Endothelial cell of umbilical vein (primary cell): ENCODE results near the gene SORCS2. TPM values are rescaled to one million over a fixed set of nuclear protein-coding genes. Genes with fewer than 3 reads are reported as not detected.

Experiments used
- BruUV-seq: library from RNA; stranded (reverse); fragments of 400-500 nt; replicated peaks from 2 replicates; lab custom pipeline; 2021; lab: Mats Ljungman, UMichigan
- CTCF ChIA-PET: fragments of 300-600, 350-600 bp; sonication (Branson Sonifier 250); formaldehyde crosslinking; loops from one replicate; lab custom pipeline; 2021; ENCODE audit warnings: antibody characterized with exemption, inconsistent platforms; lab: Charles Lee
- POLR2A ChIA-PET: fragments of 300-600, 350-600 bp; sonication (Branson Sonifier 250); formaldehyde crosslinking; loops from one replicate; lab custom pipeline; 2021; ENCODE audit warnings: antibody characterized with exemption, inconsistent platforms; lab: Charles Lee
- DNase-seq: peaks from one replicate; pipeline ENCODE4 v3.0.0-alpha.2; 2011; ENCODE audit warnings: low read depth, low spot score
- FAIRE-seq: peaks from 2 replicates; lab custom pipeline; 2011; peaks lifted over from hg19 to GRCh38; lab: Jason Lieb, UNC
- H2AFZ ChIP-seq: 2 replicates; pipeline ENCODE4 v1.6.0; 2012; ENCODE audit warnings: low read depth, low read length, control low read depth, inconsistent platforms
- H3K27ac ChIP-seq: 2 replicates; pipeline ENCODE4 v1.5.1; 2011; ENCODE audit warnings: low read depth, mild to moderate bottlenecking, control low read depth, low read length, moderate library complexity; ENCODE audit not compliant: insufficient read depth
- H3K27me3 ChIP-seq, 2 experiments: 2 replicates each; pipeline versions ENCODE4 v1.6.0 to v1.6.1; 2011; ENCODE audit warnings: low read length in 2 of 2, mixed read lengths in 1 of 2; ENCODE audit not compliant: control insufficient read depth in 2 of 2, insufficient read depth in 2 of 2
- H3K36me3 ChIP-seq, 2 experiments: 2 replicates in 1 of 2; 3 replicates in 1 of 2; pipeline ENCODE4 v1.5.1; 2011; ENCODE audit warnings: low read length in 2 of 2, mild to moderate bottlenecking in 1 of 2, moderate library complexity in 1 of 2; ENCODE audit not compliant: control insufficient read depth in 2 of 2, insufficient read depth in 2 of 2; ENCODE audit errors: extremely low read depth in 1 of 2
- H3K4me1 ChIP-seq: 3 replicates; pipeline ENCODE4 v1.5.1; 2011; ENCODE audit warnings: mild to moderate bottlenecking, low read length; ENCODE audit not compliant: control insufficient read depth, insufficient read depth; ENCODE audit errors: extremely low read depth
- H3K4me2 ChIP-seq: 2 replicates; pipeline ENCODE4 v1.6.1; 2011; ENCODE audit warnings: low read length, control low read depth, mixed read lengths; ENCODE audit not compliant: insufficient read depth
- H3K4me3 ChIP-seq, 3 experiments: fragments of 200-600 bp in 1 of 3; sonication (generic), shearing (Covaris generic) in 1 of 3; replicated peaks in 1 of 3; 2 replicates each; pipeline ENCODE4 v1.5.1; 2011 to 2016; ENCODE audit warnings: control low read depth in 3 of 3, low read length in 3 of 3, mild to moderate bottlenecking in 2 of 3, inconsistent platforms in 1 of 3, low read depth in 1 of 3, moderate library complexity in 1 of 3; ENCODE audit not compliant: insufficient read depth in 1 of 3
- H3K79me2 ChIP-seq: 2 replicates; pipeline ENCODE4 v1.6.0; 2012; ENCODE audit warnings: low read length, inconsistent platforms; ENCODE audit not compliant: control insufficient read depth, insufficient read depth
- H3K9ac ChIP-seq: replicated peaks from 2 replicates; pipeline ENCODE3; 2011; ENCODE audit warnings: low read length, control low read depth; ENCODE audit not compliant: insufficient read depth; ENCODE audit errors: extremely low read depth
- H3K9me1 ChIP-seq: replicated peaks from 3 replicates; pipeline ENCODE4 v1.6.0; 2011; ENCODE audit warnings: mild to moderate bottlenecking, low read length; ENCODE audit not compliant: control insufficient read depth, insufficient read depth; ENCODE audit errors: extremely low read depth
- H3K9me3 ChIP-seq: replicated peaks from 2 replicates; pipeline ENCODE4 v1.5.1; 2012; ENCODE audit warnings: low read length, inconsistent platforms; ENCODE audit not compliant: control insufficient read depth, insufficient read depth
- H4K20me1 ChIP-seq: replicated peaks from 2 replicates; pipeline ENCODE3; 2011; ENCODE audit warnings: mild to moderate bottlenecking, low read length; ENCODE audit not compliant: control insufficient read depth, insufficient read depth; ENCODE audit errors: extremely low read depth
- EZH2 ChIP-seq: IDR thresholded peaks from 2 replicates; pipeline ENCODE4 v1.6.1; 2012; ENCODE audit warnings: borderline replicate concordance, low read depth, mild to moderate bottlenecking, moderate library complexity, low read length, inconsistent platforms; ENCODE audit not compliant: severe bottlenecking
- FOS ChIP-seq: IDR thresholded peaks from 2 replicates; pipeline ENCODE4 v1.6.1; 2011; ENCODE audit warnings: mild to moderate bottlenecking, low read length, moderate library complexity, borderline replicate concordance; ENCODE audit not compliant: insufficient read depth
- GATA2 ChIP-seq: IDR thresholded peaks from 2 replicates; pipeline ENCODE4 v1.7.0; 2011; ENCODE audit warnings: low read depth, mild to moderate bottlenecking, moderate library complexity, mixed read lengths, low read length; ENCODE audit not compliant: insufficient read length, insufficient read depth
- JUN ChIP-seq: IDR thresholded peaks from 2 replicates; pipeline ENCODE4 v1.6.1; 2011; ENCODE audit warnings: borderline replicate concordance, low read depth; ENCODE audit not compliant: insufficient read length, insufficient read depth
- MYC ChIP-seq: IDR thresholded peaks from one replicate; pipeline ENCODE4 v1.6.1; 2011; ENCODE audit warnings: mild to moderate bottlenecking, low read depth, low read length
- POLR2A ChIP-seq: IDR thresholded peaks from 2 replicates; pipeline ENCODE4 v1.6.1; 2012; ENCODE audit warnings: low read depth, mild to moderate bottlenecking, control low read depth, low read length
- POLR2AphosphoS5 ChIP-seq: IDR thresholded peaks from 2 replicates; pipeline ENCODE4 v1.6.1; 2012; ENCODE audit warnings: low read depth, mild to moderate bottlenecking, control low read depth, low read length, moderate library complexity; ENCODE audit not compliant: insufficient read depth
- dilution Hi-C: fragments of 300-500 bp; cut with MboI; formaldehyde crosslinking; loops from one replicate; pipeline ENCODE4 v1.15.0; 2019; ENCODE audit warnings: low sequenced_read_pairs; ENCODE audit not compliant: extremely low pct_ligation_motif_present
- intact Hi-C: fragments of 100-400 bp; cut with micrococcal nuclease; formaldehyde crosslinking; loops from one replicate; pipeline ENCODE4 v1.10.0; 2022
- polyA plus RNA-seq, 4 experiments: library from polyadenylated mRNA; depleted of rRNA in 3 of 4; stranded (reverse) in 3 of 4; unstranded in 1 of 4; fragments of >200 nt; gene quantifications; 2 replicates each; pipeline versions ENCODE4 v1.2.1 to v1.2.3, GENCODE V29; 2011 to 2012; ENCODE audit warnings: missing spikeins in 1 of 4
- total RNA-seq: library from RNA; stranded (reverse); gene quantifications from 2 replicates; pipeline ENCODE4 v1.2.3, GENCODE V29; 2021
- TF ChIP-seq, protein P1 (sequence below): IDR thresholded peaks from 2 replicates; pipeline ENCODE4 v1.6.1; 2011; ENCODE audit not compliant: insufficient read depth, insufficient read length
- TF ChIP-seq, protein P2 (sequence below), 2 donors: IDR thresholded peaks; 1 replicate in 1 of 2; 2 replicates in 1 of 2; pipeline ENCODE4 v1.5.1; 2011; ENCODE audit warnings: low read length in 2 of 2, mild to moderate bottlenecking in 2 of 2, moderate library complexity in 2 of 2, control low read depth in 1 of 2, inconsistent platforms in 1 of 2, low read depth in 1 of 2; ENCODE audit not compliant: insufficient read depth in 1 of 2; ENCODE audit errors: extremely low read depth in 1 of 2

Gene SORCS2
- total and polyA plus RNA-seq, 2 donors (not counting 3 experiments of a cell fraction or from before 2014, with no cell fraction given), result not detected

DNA sequence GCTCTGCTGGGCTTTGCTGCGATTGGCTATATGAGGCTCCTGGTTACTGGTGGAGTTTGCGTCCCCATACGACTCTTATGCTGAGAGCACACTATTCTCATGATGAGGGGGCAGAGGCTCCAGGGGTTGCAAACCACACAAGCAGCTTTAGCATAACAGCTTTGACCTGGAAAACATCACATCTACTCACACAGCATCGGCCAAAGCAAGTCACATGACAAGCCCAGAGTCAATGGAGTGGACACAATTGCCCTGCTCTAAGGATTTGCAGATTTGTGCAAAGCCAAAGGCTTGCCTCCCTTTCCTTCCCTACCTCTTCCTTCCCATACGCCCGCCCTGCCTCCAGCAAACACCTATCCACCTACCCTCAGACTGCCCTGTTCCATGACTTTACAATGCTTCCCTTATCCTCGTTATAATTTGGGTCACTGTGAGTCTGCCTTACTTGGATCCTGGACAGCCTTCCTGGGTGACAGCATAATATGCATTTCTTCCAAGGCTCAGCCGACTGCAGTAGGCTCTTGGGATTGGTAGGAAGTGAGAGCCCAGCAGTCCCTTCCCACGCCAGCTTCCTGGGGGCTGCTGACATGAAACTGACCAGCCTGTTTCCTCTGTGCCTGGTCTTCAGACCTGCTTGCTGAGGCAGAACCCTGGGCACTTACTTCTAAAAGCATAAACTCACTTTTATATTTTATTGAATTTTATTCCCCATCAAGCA lies 450.6 kb downstream of the SORCS2 start:
- no TSS peak for BruUV-seq
- H3K4me3 ChIP-seq, result no peak overlapping the region
- no peak overlapping the region for H2AFZ ChIP-seq
- DNase-seq (no peak), FAIRE-seq (no peak)
- ChIA-PET CTCF (no interaction called here), POLR2A (no interaction called here)
- no peaks in the 10 kb centered on the region for H3K9me3 ChIP-seq
- intact Hi-C loops (no loop called here), dilution Hi-C loops (no loop called here)
- no peak overlapping the region for H3K4me2 ChIP-seq
- no peaks in the 10 kb centered on the region for H4K20me1 ChIP-seq
- TF ChIP-seq, protein P1, sequence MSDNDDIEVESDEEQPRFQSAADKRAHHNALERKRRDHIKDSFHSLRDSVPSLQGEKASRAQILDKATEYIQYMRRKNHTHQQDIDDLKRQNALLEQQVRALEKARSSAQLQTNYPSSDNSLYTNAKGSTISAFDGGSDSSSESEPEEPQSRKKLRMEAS, result no peak
- TF ChIP-seq POLR2AphosphoS5 (no peak), MYC (no peak), JUN (no peak), GATA2 (no peak), FOS (no peak), POLR2A (no peak), EZH2 (no peak)
- TF ChIP-seq, protein P2, sequence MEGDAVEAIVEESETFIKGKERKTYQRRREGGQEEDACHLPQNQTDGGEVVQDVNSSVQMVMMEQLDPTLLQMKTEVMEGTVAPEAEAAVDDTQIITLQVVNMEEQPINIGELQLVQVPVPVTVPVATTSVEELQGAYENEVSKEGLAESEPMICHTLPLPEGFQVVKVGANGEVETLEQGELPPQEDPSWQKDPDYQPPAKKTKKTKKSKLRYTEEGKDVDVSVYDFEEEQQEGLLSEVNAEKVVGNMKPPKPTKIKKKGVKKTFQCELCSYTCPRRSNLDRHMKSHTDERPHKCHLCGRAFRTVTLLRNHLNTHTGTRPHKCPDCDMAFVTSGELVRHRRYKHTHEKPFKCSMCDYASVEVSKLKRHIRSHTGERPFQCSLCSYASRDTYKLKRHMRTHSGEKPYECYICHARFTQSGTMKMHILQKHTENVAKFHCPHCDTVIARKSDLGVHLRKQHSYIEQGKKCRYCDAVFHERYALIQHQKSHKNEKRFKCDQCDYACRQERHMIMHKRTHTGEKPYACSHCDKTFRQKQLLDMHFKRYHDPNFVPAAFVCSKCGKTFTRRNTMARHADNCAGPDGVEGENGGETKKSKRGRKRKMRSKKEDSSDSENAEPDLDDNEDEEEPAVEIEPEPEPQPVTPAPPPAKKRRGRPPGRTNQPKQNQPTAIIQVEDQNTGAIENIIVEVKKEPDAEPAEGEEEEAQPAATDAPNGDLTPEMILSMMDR (IDR thresholded peaks at IDR 0.05; ENCODE audit: extremely low read depth in 1 of 2, insufficient read depth in 1 of 2, low read depth in 1 of 2, low read length in 2 of 2), result no peak
- H3K27ac ChIP-seq, result no peak overlapping the region
- H3K4me1 ChIP-seq, result peaks cover 4% of the 10 kb centered on the region
- no peaks in the 10 kb centered on the region for H3K9me1 ChIP-seq
- H3K79me2 ChIP-seq, result no peaks in the 10 kb centered on the region
- no peaks in the 10 kb centered on the region for H3K36me3 ChIP-seq
- H3K27me3 ChIP-seq, result peaks cover 0 to 6% of the 10 kb centered on the region in 2 experiments
- H3K9ac ChIP-seq, result no peak overlapping the region
